Astrocyte of the cerebellum (primary cell): ENCODE measurements around the gene AOPEP.

Source experiments
- DNase-seq: peaks from one replicate; pipeline ENCODE4 v3.0.0-alpha.2; 2011; ENCODE audit warnings: low read depth
- H3K4me3 ChIP-seq: 2 replicates; pipeline ENCODE4 v1.5.1; 2011; ENCODE audit warnings: mild to moderate bottlenecking, low read depth, low read length, moderate library complexity
- CTCF ChIP-seq: IDR thresholded peaks from 2 replicates; pipeline ENCODE4 v1.5.1; 2012; ENCODE audit warnings: low read length, low read depth, moderate library complexity, mild to moderate bottlenecking; ENCODE audit errors: missing control alignments
- in situ Hi-C: cut with HindIII; loops from 2 replicates; pipeline ENCODE4 v1.10.0; 2017; ENCODE audit warnings: low sequenced_read_pairs

The AOPEP gene

GRCh38 chr9:95129476-95130291 lies 403.2 kb downstream of the AOPEP start:
- H3K4me3 ChIP-seq, result no peak overlapping the region
- no peak for TF ChIP-seq CTCF
- in situ Hi-C loops, result no loop called here
- DNase-seq, result no peak

- no peak for TF ChIP-seq CTCF
- DNase-seq, result no peak
- H3K4me3 ChIP-seq, result no peak overlapping the region
- in situ Hi-C loops, result no loop called here
Observed at GRCh38 chr9:95130484-95130883, 404.0 kb downstream of the AOPEP start.

- peak; percentile 42 for DNase-seq
- TF ChIP-seq CTCF, result peak; percentile 92
- H3K4me3 ChIP-seq, result no peak overlapping the region
- in situ Hi-C loops, result no loop called here
Observed at GRCh38 chr9:95131023-95131943, 404.8 kb downstream of the AOPEP start.

GRCh38 chr9:95132366-95133324 lies 406.1 kb downstream of the AOPEP start:
- no peak for TF ChIP-seq CTCF
- H3K4me3 ChIP-seq, result no peak overlapping the region
- DNase-seq, result no peak
- in situ Hi-C loops, result no loop called here

GRCh38 chr9:95133325-95133705 lies 406.8 kb downstream of the AOPEP start:
- no peak for TF ChIP-seq CTCF
- in situ Hi-C loops, result no loop called here
- no peak overlapping the region for H3K4me3 ChIP-seq
- no peak for DNase-seq

- no peak for DNase-seq
- TF ChIP-seq CTCF, result no peak
Observed at GRCh38 chr9:95134457-95134881, 408.0 kb downstream of the AOPEP start.

More at GRCh38 chr9:95134457-95134881, 408.0 kb downstream of the AOPEP start:
- H3K4me3 ChIP-seq, result no peak overlapping the region
- in situ Hi-C loops, result no loop called here
